ENCODE data around the gene CLEC12A.
"Not testable (repeated sequence)": the region's sequence is repeated elsewhere in the genome, so short reads cannot be mapped to it uniquely, and the experiment has no call there.

The CLEC12A gene

GRCh38 chr12:9948606-9949296, 22.5 kb upstream of the CLEC12A start:
- peak overlapping the region; percentile 52 for H3K4me3 Mint-ChIP-seq
- no peaks in the 10 kb centered on the region for H3K36me3 Mint-ChIP-seq (ENCODE audit: low read depth)
- peak; percentile 35 for DNase-seq (ENCODE audit: low spot score)
- peaks cover 57% of the 10 kb centered on the region for H3K4me1 Mint-ChIP-seq (ENCODE audit: low read depth)
- H3K9me3 Mint-ChIP-seq: no peaks in the 10 kb centered on the region
- peak overlapping the region; percentile 90 for H3K27ac Mint-ChIP-seq
- H3K27me3 Mint-ChIP-seq (ENCODE audit: low read depth): no peaks in the 10 kb centered on the region

- DNase-seq (ENCODE audit: low spot score): peak; percentile 42
- H3K4me1 Mint-ChIP-seq (ENCODE audit: low read depth): peaks cover 53% of the 10 kb centered on the region
- H3K4me3 Mint-ChIP-seq: peak overlapping the region; percentile 83
- H3K9me3 Mint-ChIP-seq: no peaks in the 10 kb centered on the region
- H3K36me3 Mint-ChIP-seq (ENCODE audit: low read depth): no peaks in the 10 kb centered on the region
- H3K27ac Mint-ChIP-seq: peak overlapping the region; percentile 56
- H3K27me3 Mint-ChIP-seq (ENCODE audit: low read depth): no peaks in the 10 kb centered on the region
Observed at GRCh38 chr12:9951026-9951675, 20.1 kb upstream of the CLEC12A start.

DNA sequence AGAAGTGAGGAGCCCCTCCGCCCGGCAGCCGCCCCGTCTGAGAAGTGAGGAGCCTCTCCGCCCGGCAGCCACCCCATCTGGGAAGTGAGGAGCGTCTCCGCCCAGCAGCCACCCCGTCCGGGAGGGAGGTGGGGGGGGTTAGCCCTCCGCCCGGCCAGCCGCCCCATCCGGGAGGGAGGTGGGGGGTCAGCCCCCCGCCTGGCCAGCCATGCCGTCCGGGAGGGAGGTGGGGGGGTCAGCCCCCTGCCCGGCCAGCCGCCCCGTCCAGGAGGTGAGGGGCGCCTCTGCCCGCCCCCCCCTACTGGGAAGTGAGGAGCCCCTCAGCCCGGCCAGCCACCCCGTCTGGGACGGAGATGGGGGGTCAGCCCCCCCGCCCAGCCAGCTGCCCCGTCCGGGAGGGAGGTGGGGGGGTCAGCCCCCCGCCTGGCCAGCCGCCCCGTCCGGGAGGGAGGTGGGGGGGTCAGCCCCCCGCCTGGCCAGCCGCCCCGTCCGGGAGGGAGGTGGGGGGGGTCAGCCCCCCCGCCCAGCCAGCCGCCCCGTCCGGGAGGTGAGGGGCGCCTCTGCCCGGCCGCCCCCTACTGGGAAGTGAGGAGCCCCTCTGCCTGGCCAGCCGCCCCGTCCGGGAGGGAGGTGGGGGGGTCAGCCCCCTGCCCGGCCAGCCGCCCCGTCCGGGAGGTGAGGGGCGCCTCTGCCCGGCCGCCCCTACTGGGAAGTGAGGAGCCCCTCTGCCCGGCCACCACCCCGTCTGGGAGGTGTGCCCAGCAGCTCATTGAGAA, 18.1 kb upstream of the CLEC12A start:
- peaks cover 60% of the 10 kb centered on the region for H3K4me1 Mint-ChIP-seq (ENCODE audit: low read depth)
- H3K4me3 Mint-ChIP-seq; H3K36me3 Mint-ChIP-seq (ENCODE audit: low read depth); H3K27me3 Mint-ChIP-seq (ENCODE audit: low read depth); H3K27ac Mint-ChIP-seq; H3K9me3 Mint-ChIP-seq; DNase-seq (ENCODE audit: low spot score): not testable (repeated sequence)

- Mint-ChIP-seq H3K4me1 (ENCODE audit: low read depth) (peaks cover 48% of the 10 kb centered on the region), H3K9me3 (no peaks in the 10 kb centered on the region), H3K36me3 (ENCODE audit: low read depth) (no peaks in the 10 kb centered on the region), H3K27me3 (ENCODE audit: low read depth) (no peaks in the 10 kb centered on the region), H3K4me3 (peak overlapping the region; percentile 62), H3K27ac (no peak overlapping the region)
- DNase-seq (ENCODE audit: low spot score): no peak
Observed at GRCh38 chr12:9957834-9958233, 13.4 kb upstream of the CLEC12A start.

GRCh38 chr12:9960590-9960989, 10.6 kb upstream of the CLEC12A start:
- DNase-seq (ENCODE audit: low spot score): no peak
- H3K4me1 Mint-ChIP-seq (ENCODE audit: low read depth): peaks cover 46% of the 10 kb centered on the region
- no peaks in the 10 kb centered on the region for H3K36me3 Mint-ChIP-seq (ENCODE audit: low read depth)
- no peaks in the 10 kb centered on the region for H3K27me3 Mint-ChIP-seq (ENCODE audit: low read depth)
- no peak overlapping the region for H3K27ac Mint-ChIP-seq
- H3K9me3 Mint-ChIP-seq: no peaks in the 10 kb centered on the region
- H3K4me3 Mint-ChIP-seq: peak overlapping the region; percentile 28

GRCh38 chr12:9961106-9961505, 10.1 kb upstream of the CLEC12A start:
- no peak overlapping the region for H3K4me3 Mint-ChIP-seq
- H3K27me3 Mint-ChIP-seq (ENCODE audit: low read depth): no peaks in the 10 kb centered on the region
- no peaks in the 10 kb centered on the region for H3K36me3 Mint-ChIP-seq (ENCODE audit: low read depth)
- peaks cover 41% of the 10 kb centered on the region for H3K4me1 Mint-ChIP-seq (ENCODE audit: low read depth)
- no peak overlapping the region for H3K27ac Mint-ChIP-seq
- H3K9me3 Mint-ChIP-seq: no peaks in the 10 kb centered on the region
- DNase-seq (ENCODE audit: low spot score): no peak

GRCh38 chr12:9961901-9962300, 9.3 kb upstream of the CLEC12A start:
- Mint-ChIP-seq H3K27ac (no peak overlapping the region), H3K4me3 (no peak overlapping the region), H3K4me1 (ENCODE audit: low read depth) (peaks cover 33% of the 10 kb centered on the region), H3K27me3 (ENCODE audit: low read depth) (no peaks in the 10 kb centered on the region), H3K9me3 (no peaks in the 10 kb centered on the region), H3K36me3 (ENCODE audit: low read depth) (no peaks in the 10 kb centered on the region)
- DNase-seq (ENCODE audit: low spot score): no peak

DNA sequence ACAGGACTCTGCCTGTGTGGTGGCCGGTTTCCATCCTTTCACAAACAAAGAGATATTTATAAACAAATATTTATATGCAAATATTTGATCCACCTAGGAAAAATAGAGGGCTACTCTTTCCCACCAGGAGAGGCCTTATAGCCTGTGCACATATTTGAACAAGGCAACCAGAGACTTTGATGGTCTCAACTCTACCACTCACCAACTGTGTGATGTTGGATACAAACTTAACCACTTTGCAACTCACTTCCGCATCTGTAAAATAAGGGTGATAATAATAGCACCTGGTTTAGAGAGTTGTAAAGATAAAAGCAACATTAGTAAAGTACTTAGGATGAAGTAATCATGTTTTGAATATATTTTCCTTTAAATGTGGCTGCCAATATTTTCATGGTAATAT, 1.5 kb upstream of the CLEC12A start:
- Mint-ChIP-seq H3K4me1 (ENCODE audit: low read depth) (peaks cover 5% of the 10 kb centered on the region), H3K9me3 (no peaks in the 10 kb centered on the region), H3K27me3 (ENCODE audit: low read depth) (peaks cover 27% of the 10 kb centered on the region), H3K4me3 (no peak overlapping the region), H3K27ac (no peak overlapping the region), H3K36me3 (ENCODE audit: low read depth) (peaks cover 2% of the 10 kb centered on the region)
- DNase-seq (ENCODE audit: low spot score): no peak

GRCh38 chr12:9973949-9974348, 2.7 kb downstream of the CLEC12A start:
- Mint-ChIP-seq H3K4me1 (ENCODE audit: low read depth) (peaks cover 5% of the 10 kb centered on the region), H3K27me3 (ENCODE audit: low read depth) (peaks cover 33% of the 10 kb centered on the region), H3K36me3 (ENCODE audit: low read depth) (peaks cover 6% of the 10 kb centered on the region), H3K9me3 (peaks cover 14% of the 10 kb centered on the region), H3K27ac (no peak overlapping the region), H3K4me3 (no peak overlapping the region)
- DNase-seq (ENCODE audit: low spot score): no peak

DNA sequence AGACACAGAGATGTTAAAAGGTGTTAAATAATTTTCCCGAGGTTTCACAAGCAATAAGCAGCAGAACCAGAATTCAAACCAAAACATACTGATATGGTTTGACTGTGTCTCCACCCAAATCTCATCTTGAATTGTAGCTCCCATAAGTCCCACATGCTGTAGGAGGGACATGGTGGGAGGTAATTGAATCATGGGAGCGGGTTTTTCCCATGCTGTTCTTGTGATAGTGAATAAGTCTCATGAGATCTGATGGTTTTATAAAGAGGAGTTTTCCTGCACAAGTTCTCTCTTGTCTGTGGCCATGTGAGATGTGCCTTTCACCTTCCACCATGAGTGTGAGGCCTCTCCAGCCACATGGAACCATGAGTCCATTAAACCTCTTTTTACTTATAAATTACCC, 3.5 kb downstream of the CLEC12A start:
- not testable (repeated sequence) for H3K4me1 Mint-ChIP-seq (ENCODE audit: low read depth); DNase-seq (ENCODE audit: low spot score); H3K36me3 Mint-ChIP-seq (ENCODE audit: low read depth); H3K27ac Mint-ChIP-seq; H3K4me3 Mint-ChIP-seq
- Mint-ChIP-seq H3K27me3 (ENCODE audit: low read depth) (peaks cover 34% of the 10 kb centered on the region), H3K9me3 (peaks cover 14% of the 10 kb centered on the region)

DNA sequence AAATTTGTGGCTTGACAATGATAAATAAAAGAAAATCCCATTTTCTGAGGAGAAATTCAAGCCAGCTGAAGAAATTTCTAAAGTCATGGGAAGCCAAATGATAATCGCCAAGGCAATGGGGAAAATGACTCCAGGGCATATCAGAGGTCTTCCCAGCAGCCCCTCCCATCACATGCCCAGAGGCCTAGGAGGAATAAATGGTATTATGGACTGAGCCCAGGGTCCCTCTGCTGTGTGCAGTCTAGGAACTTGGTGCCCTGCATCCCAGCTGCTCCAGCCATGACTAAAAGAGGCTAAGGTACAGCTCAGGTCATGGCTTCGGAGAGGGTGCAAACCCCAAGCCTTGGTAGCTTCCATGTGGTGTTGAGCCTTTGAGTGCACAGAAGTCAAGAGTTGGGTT, 4.4 kb downstream of the CLEC12A start:
- no peak for DNase-seq (ENCODE audit: low spot score)
- H3K4me3 Mint-ChIP-seq: no peak overlapping the region
- H3K27me3 Mint-ChIP-seq (ENCODE audit: low read depth): peaks cover 38% of the 10 kb centered on the region
- H3K27ac Mint-ChIP-seq: no peak overlapping the region
- peaks cover 5% of the 10 kb centered on the region for H3K4me1 Mint-ChIP-seq (ENCODE audit: low read depth)
- peaks cover 6% of the 10 kb centered on the region for H3K36me3 Mint-ChIP-seq (ENCODE audit: low read depth)
- peaks cover 14% of the 10 kb centered on the region for H3K9me3 Mint-ChIP-seq

GRCh38 chr12:9976626-9977025, 5.4 kb downstream of the CLEC12A start:
- not testable (repeated sequence) for DNase-seq (ENCODE audit: low spot score); H3K4me3 Mint-ChIP-seq; H3K36me3 Mint-ChIP-seq (ENCODE audit: low read depth); H3K4me1 Mint-ChIP-seq (ENCODE audit: low read depth); H3K27ac Mint-ChIP-seq
- H3K9me3 Mint-ChIP-seq: peaks cover 14% of the 10 kb centered on the region
- H3K27me3 Mint-ChIP-seq (ENCODE audit: low read depth): peaks cover 39% of the 10 kb centered on the region

DNA sequence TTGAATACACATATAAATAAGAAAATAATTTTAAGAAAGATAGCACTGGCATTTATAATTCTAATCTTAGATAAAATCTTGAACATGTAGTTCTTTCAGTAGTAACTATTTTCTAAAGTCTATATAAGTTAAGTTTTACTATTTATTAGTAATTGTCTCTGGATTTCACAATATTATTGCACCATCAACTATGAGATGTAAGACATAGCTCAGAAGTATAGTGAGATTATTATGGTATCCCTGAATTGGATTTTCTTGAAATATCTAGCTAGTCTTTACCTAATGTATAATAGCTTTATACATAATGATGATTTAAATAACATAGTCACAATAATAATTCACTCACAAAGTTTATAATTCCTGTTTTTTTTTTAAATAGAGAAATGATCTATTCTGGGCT, 6.7 kb downstream of the CLEC12A start:
- Mint-ChIP-seq H3K27me3 (ENCODE audit: low read depth) (peaks cover 38% of the 10 kb centered on the region), H3K9me3 (peaks cover 14% of the 10 kb centered on the region), H3K4me1 (ENCODE audit: low read depth) (no peaks in the 10 kb centered on the region), H3K4me3 (no peak overlapping the region), H3K36me3 (ENCODE audit: low read depth) (peaks cover 4% of the 10 kb centered on the region), H3K27ac (no peak overlapping the region)
- DNase-seq (ENCODE audit: low spot score): no peak

DNA sequence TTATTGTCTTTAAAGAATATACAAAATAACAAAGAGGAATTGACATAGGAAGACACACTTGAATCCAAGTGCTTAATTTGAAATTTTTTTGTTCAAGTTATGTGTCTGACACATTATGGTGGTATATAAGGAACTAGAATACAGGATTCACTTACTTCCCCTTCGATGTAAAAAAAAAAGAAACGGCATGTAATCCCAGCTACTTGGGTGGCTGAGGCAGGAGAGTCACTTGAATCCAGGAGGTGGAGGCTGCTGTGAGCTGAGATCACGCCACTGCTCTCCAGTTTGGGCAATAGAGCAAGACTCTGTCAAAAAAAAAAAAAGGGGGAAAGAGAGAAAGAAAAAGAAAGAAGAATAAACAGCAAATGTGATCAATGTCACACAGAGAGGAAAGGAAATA, 8.9 kb downstream of the CLEC12A start:
- DNase-seq (ENCODE audit: low spot score): no peak
- Mint-ChIP-seq H3K9me3 (peaks cover 13% of the 10 kb centered on the region), H3K27me3 (ENCODE audit: low read depth) (peaks cover 25% of the 10 kb centered on the region)

More for the DNA sequence above, 8.9 kb downstream of the CLEC12A start:
- no peak overlapping the region for H3K4me3 Mint-ChIP-seq
- H3K27ac Mint-ChIP-seq: no peak overlapping the region
- peaks cover 3% of the 10 kb centered on the region for H3K36me3 Mint-ChIP-seq (ENCODE audit: low read depth)
- no peaks in the 10 kb centered on the region for H3K4me1 Mint-ChIP-seq (ENCODE audit: low read depth)
